Keratinocyte (primary cell): ENCODE measurements around the gene CDK12. TPM values are rescaled to one million over a fixed set of nuclear protein-coding genes. Genes with fewer than 3 reads are reported as not detected.
"Not testable (repeated sequence)": the region's sequence is repeated elsewhere in the genome, so short reads cannot be mapped to it uniquely, and the experiment has no call there.

Experiments
- DNase-seq: peaks from one replicate; pipeline ENCODE4 v3.0.0-alpha.2; 2011; ENCODE audit warnings: low read depth, missing footprints, low spot score
- FAIRE-seq: peaks from 2 replicates; lab custom pipeline; 2011; peaks lifted over from hg19 to GRCh38; lab: Jason Lieb, UNC
- H2AFZ ChIP-seq: 2 replicates; pipeline ENCODE4 v1.6.0; 2012; ENCODE audit warnings: low read length, control low read depth, inconsistent platforms; ENCODE audit not compliant: control insufficient read depth
- H3K27ac ChIP-seq: 2 replicates; pipeline ENCODE4 v1.5.1; 2011; ENCODE audit warnings: low read length; ENCODE audit not compliant: control insufficient read depth, insufficient read depth
- H3K27me3 ChIP-seq: 3 replicates; pipeline ENCODE4 v1.6.0; 2011; ENCODE audit warnings: low read length; ENCODE audit not compliant: control insufficient read depth, insufficient read depth; ENCODE audit errors: extremely low read depth
- H3K36me3 ChIP-seq, 2 experiments: 2 replicates in 1 of 2; 3 replicates in 1 of 2; pipeline ENCODE4 v1.5.1; 2011; ENCODE audit warnings: low read length in 2 of 2, mild to moderate bottlenecking in 1 of 2; ENCODE audit not compliant: control insufficient read depth in 2 of 2, insufficient read depth in 2 of 2; ENCODE audit errors: extremely low read depth in 1 of 2
- H3K4me1 ChIP-seq: 3 replicates; pipeline ENCODE4 v1.5.1; 2011; ENCODE audit warnings: low read length; ENCODE audit not compliant: control insufficient read depth, insufficient read depth; ENCODE audit errors: extremely low read depth
- H3K4me2 ChIP-seq: 3 replicates; pipeline ENCODE4 v1.6.0; 2011; ENCODE audit warnings: low read depth, low read length; ENCODE audit not compliant: control insufficient read depth, insufficient read depth; ENCODE audit errors: extremely low read depth
- H3K4me3 ChIP-seq, 3 experiments: fragments of 200-600 bp in 1 of 3; sonication (generic) in 1 of 3; 2 replicates in 2 of 3; 3 replicates in 1 of 3; pipeline ENCODE4 v1.5.1; 2011 to 2016; ENCODE audit warnings: low read length in 3 of 3, mild to moderate bottlenecking in 3 of 3, control low read depth in 2 of 3, inconsistent platforms in 1 of 3, low read depth in 1 of 3, mixed read lengths in 1 of 3, mixed run types in 1 of 3, moderate library complexity in 1 of 3; ENCODE audit not compliant: control insufficient read depth in 2 of 3, insufficient read depth in 2 of 3; ENCODE audit errors: extremely low read depth in 1 of 3
- H3K79me2 ChIP-seq: 2 replicates; pipeline ENCODE4 v1.6.0; 2012; ENCODE audit warnings: low read length; ENCODE audit not compliant: control insufficient read depth, insufficient read depth
- H3K9ac ChIP-seq: 3 replicates; pipeline ENCODE4 v1.6.0; 2011; ENCODE audit warnings: low read length; ENCODE audit not compliant: control insufficient read depth, insufficient read depth; ENCODE audit errors: extremely low read depth
- H3K9me1 ChIP-seq: 3 replicates; pipeline ENCODE4 v1.6.0; 2011; ENCODE audit warnings: low read length; ENCODE audit not compliant: control insufficient read depth, insufficient read depth; ENCODE audit errors: extremely low read depth
- H3K9me3 ChIP-seq: 2 replicates; pipeline ENCODE4 v1.5.1; 2012; ENCODE audit warnings: low read depth, low read length; ENCODE audit not compliant: control insufficient read depth
- H4K20me1 ChIP-seq: 3 replicates; pipeline ENCODE4 v1.6.0; 2011; ENCODE audit warnings: low read length; ENCODE audit not compliant: control insufficient read depth, insufficient read depth; ENCODE audit errors: extremely low read depth
- CTCF ChIP-seq, 3 experiments: IDR thresholded peaks in 1 of 3; conservative IDR thresholded peaks in 1 of 3; optimal IDR thresholded peaks in 1 of 3; 2 replicates in 2 of 3; 3 replicates in 1 of 3; pipeline versions ENCODE3 to v1.5.1; 2011; ENCODE audit warnings: low read length in 3 of 3, mild to moderate bottlenecking in 3 of 3, moderate library complexity in 2 of 3, control low read depth in 1 of 3, inconsistent platforms in 1 of 3; ENCODE audit not compliant: insufficient read depth in 2 of 3; ENCODE audit errors: extremely low read depth in 1 of 3
- EZH2 ChIP-seq: IDR thresholded peaks from one replicate; pipeline ENCODE4 v1.6.1; 2012; ENCODE audit warnings: inconsistent platforms, mild to moderate bottlenecking, low read length, moderate library complexity
- dilution Hi-C: fragments of 300-500 bp; cut with MboI; formaldehyde crosslinking; loops from one replicate; pipeline ENCODE4 v1.7.0; 2020; ENCODE audit warnings: low sequenced_read_pairs; ENCODE audit not compliant: extremely low pct_ligation_motif_present
- polyA plus RNA-seq, 5 experiments: library from polyadenylated mRNA; depleted of rRNA in 3 of 5; stranded (reverse) in 3 of 5; stranded (forward) in 1 of 5; unstranded in 1 of 5; fragments of >200 nt; gene quantifications; 1 replicate in 1 of 5; 2 replicates in 3 of 5; 3 replicates in 1 of 5; pipeline versions ENCODE4 v1.2.1 to v1.2.3, GENCODE V29; 2011 to 2012; ENCODE audit warnings: missing spikeins in 2 of 5, low read depth in 1 of 5, low replicate concordance in 1 of 5

The CDK12 gene
- polyA plus RNA-seq, 1 donor (not counting 4 experiments of a cell fraction or from before 2014, with no cell fraction given), result 25.7 TPM

DNA sequence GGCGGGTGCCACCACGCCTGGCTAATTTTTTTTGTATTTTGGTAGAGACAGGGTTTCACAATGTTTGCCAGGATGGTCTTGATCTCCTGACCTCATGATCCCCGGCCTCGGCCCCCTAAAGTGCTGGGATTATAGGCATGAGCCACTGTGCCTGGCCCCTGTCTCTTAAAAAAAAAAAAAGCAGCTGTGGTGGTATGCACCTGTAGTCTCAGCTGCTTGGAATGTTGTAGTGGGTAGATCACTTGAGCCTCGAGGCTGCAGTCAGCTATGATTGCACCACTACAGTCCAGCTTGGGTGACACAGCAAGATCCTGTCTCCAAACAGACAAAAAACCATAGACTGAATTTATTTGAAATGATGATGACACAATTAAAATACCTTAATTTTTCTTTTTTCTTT lies 24.3 kb downstream of the CDK12 start:
- Histone ChIP-seq H2AFZ (no peak overlapping the region), H3K9me3 (no peaks in the 10 kb centered on the region), H3K27ac (peak overlapping the region; percentile 63), H3K27me3 (no peaks in the 10 kb centered on the region), H3K4me3 (no peak overlapping the region), H4K20me1 (no peaks in the 10 kb centered on the region), H3K36me3 (peaks cover 3 to 4% of the 10 kb centered on the region in 2 experiments), H3K4me1 (peaks cover 18% of the 10 kb centered on the region), H3K79me2 (peaks cover 10% of the 10 kb centered on the region), H3K9me1 (no peaks in the 10 kb centered on the region), H3K9ac (peak overlapping the region; percentile 22), H3K4me2 (no peak overlapping the region)
- peak; percentile 9 for FAIRE-seq
- dilution Hi-C loops, result no loop called here
- no peak for TF ChIP-seq EZH2
- no peak for TF ChIP-seq CTCF (optimal IDR thresholded peaks at IDR 0.05 in 1 of 3, IDR thresholded peaks at IDR 0.05 in 1 of 3, conservative IDR thresholded peaks at IDR 0.05 in 1 of 3; ENCODE audit: extremely low read depth in 1 of 3, insufficient read depth in 2 of 3, low read length in 3 of 3)
- DNase-seq, result peak; percentile 73

DNA sequence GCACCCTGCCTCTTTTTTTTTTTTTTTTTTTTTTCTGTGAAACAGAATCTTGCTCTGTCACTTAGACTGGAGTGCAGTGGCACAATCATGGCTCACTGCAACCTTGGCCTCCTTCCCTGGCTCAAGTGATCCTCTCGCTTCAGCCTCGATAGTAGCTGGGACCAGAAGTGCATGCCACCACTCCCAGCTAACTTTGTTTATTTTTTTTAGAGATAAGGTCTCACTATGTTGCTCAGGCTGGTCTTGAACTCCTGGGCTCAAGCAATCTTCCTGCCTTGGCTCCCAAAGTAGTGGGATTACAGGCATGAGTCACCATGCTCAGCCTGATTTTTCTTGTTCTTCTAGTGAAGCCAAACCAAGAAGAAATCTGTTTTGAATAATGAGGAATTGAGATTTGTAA lies 25.0 kb downstream of the CDK12 start:
- Histone ChIP-seq H3K9me1 (no peaks in the 10 kb centered on the region), H4K20me1 (no peaks in the 10 kb centered on the region), H3K4me2 (peak overlapping the region; percentile 13), H3K9ac (no peak overlapping the region), H3K27me3 (no peaks in the 10 kb centered on the region), H3K79me2 (peaks cover 10% of the 10 kb centered on the region), H3K4me3 (no peak overlapping the region), H3K9me3 (no peaks in the 10 kb centered on the region), H3K36me3 (peaks cover 4 to 6% of the 10 kb centered on the region in 2 experiments), H2AFZ (no peak overlapping the region), H3K27ac (peak overlapping the region; percentile 63), H3K4me1 (peaks cover 18% of the 10 kb centered on the region)
- no peak for DNase-seq
- TF ChIP-seq EZH2, result no peak
- TF ChIP-seq CTCF (optimal IDR thresholded peaks at IDR 0.05 in 1 of 3, IDR thresholded peaks at IDR 0.05 in 1 of 3, conservative IDR thresholded peaks at IDR 0.05 in 1 of 3; ENCODE audit: extremely low read depth in 1 of 3, insufficient read depth in 2 of 3, low read length in 3 of 3), result no peak
- no peak for FAIRE-seq
- dilution Hi-C loops, result no loop called here

DNA sequence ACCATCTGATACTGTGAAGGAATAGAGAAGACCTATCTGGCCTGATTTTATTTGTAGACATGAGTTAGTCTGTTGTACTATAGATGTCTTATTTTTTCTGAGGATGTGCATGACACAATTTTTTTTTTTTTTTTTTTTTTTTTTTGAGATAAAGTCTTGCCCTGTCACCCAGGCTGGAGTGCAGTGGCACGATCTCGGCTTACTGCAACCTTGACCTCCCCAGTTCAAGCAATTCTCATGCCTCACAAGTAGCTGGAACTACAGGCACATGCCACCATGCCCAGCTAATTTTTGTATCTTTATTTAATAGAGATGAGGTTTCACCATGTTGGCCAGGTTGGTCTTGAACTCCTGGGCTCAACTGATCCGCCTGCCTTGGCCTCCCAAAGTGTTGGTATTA lies 26.2 kb downstream of the CDK12 start:
- H4K20me1 ChIP-seq, H3K79me2 ChIP-seq, H3K36me3 ChIP-seq, H3K9me1 ChIP-seq, H3K9me3 ChIP-seq, H3K4me3 ChIP-seq, H3K9ac ChIP-seq, FAIRE-seq, H2AFZ ChIP-seq, H3K27me3 ChIP-seq, H3K4me2 ChIP-seq, H3K27ac ChIP-seq, dilution Hi-C loops, DNase-seq: not testable (repeated sequence)
- peaks cover 18% of the 10 kb centered on the region for H3K4me1 ChIP-seq
